Esophagus muscularis mucosa (tissue), 4 donors: ENCODE data around the gene VEGFD. TPM values are rescaled to one million over a fixed set of nuclear protein-coding genes. Genes with fewer than 3 reads are reported as not detected.

ENCODE experiments used
- DNase-seq: peaks from one replicate; pipeline ENCODE4 v3.0.0-alpha.2; 2017; ENCODE audit errors: extremely low spot score
- H3K27ac ChIP-seq, 4 donors: fragments of 200-600 bp; sonication (generic); replicated peaks in 1 of 4; 1 replicate in 3 of 4; 2 replicates in 1 of 4; pipeline ENCODE4 v1.5.1; 2016 to 2019; ENCODE audit warnings: mild to moderate bottlenecking in 1 of 4
- H3K27me3 ChIP-seq, 4 donors: fragments of 200-600 bp; sonication (generic); one replicate each; pipeline versions ENCODE4 v1.5.1 to v1.6.0; 2016 to 2019
- H3K36me3 ChIP-seq, 4 donors: fragments of 200-600 bp; sonication (generic); one replicate each; pipeline ENCODE4 v1.5.1; 2016 to 2019
- H3K4me1 ChIP-seq, 4 donors: fragments of 200-600 bp; sonication (generic); one replicate each; pipeline ENCODE4 v1.5.1; 2016 to 2019
- H3K4me3 ChIP-seq, 4 donors: fragments of 200-600 bp; sonication (generic); 1 replicate in 2 of 4; 2 replicates in 2 of 4; pipeline ENCODE4 v1.5.1; 2016 to 2019; ENCODE audit warnings: mild to moderate bottlenecking in 4 of 4, moderate library complexity in 1 of 4
- H3K9me3 ChIP-seq, 4 donors: fragments of 200-600 bp; sonication (generic); 1 replicate in 3 of 4; 2 replicates in 1 of 4; pipeline ENCODE4 v1.5.1; 2016 to 2019
- EP300 ChIP-seq: sonication (generic); formaldehyde crosslinking; IDR thresholded peaks from one replicate; pipeline ENCODE4 v1.6.1; 2017; ENCODE audit warnings: antibody characterized with exemption
- POLR2A ChIP-seq: fragments of 450-650 bp; IDR thresholded peaks from one replicate; pipeline ENCODE4 v1.6.1; 2017; ENCODE audit warnings: antibody characterized with exemption, moderate library complexity, mild to moderate bottlenecking, low read depth
- POLR2AphosphoS5 ChIP-seq, 2 donors: sonication (generic); formaldehyde crosslinking; IDR thresholded peaks; one replicate each; pipeline ENCODE4 v1.6.1; 2017; ENCODE audit warnings: antibody characterized with exemption in 2 of 2
- WGBS: methylation state at CpG from one replicate; pipeline ENCODE4 v1.1.5; 2018; 5-methylcytosine and 5-hydroxymethylcytosine counted together
- intact Hi-C: fragments of 100-400 bp; cut with DNase I; formaldehyde crosslinking; loops from one replicate; pipeline ENCODE4 v1.15.1; 2023
- total RNA-seq, 4 donors: library from RNA; depleted of rRNA; stranded (reverse); fragments of >200 nt; gene quantifications; one replicate each; pipeline versions ENCODE4 v1.1.0 to v1.2.1, GENCODE V29; 2016
- TF ChIP-seq, protein P1 (sequence below), 3 experiments: fragments of 200-600 bp in 2 of 3; fragments of 450-650 bp in 1 of 3; sonication (generic) in 2 of 3; IDR thresholded peaks; one replicate each; pipeline ENCODE4 v1.5.1; 2017 to 2019; ENCODE audit warnings: antibody characterized with exemption in 3 of 3, mild to moderate bottlenecking in 2 of 3, moderate library complexity in 1 of 3

Gene VEGFD
- total RNA-seq, 4 donors from 2014 or later, result 1.8 to 6.0 (median 3.7) TPM

DNA sequence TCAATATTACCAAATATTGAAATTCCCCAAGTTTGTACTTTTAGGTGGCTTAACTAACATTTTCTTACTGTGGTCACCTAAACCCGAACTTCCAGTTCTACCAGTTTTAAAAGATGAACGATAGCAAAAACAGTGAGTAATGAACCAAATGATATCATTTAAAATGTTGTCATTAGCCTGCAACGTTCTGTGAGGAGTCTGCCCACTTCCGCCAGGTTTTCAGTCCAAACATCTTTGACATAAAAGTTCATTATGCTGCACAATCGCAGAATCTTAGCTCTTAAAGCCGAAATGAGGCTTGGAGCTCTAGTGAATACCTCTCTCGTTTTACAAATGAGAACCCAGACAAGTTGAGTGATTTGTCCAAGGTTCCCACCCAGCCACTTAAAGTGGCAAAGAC is 49.7 kb downstream of the VEGFD start:
- Histone ChIP-seq H3K27ac (peak overlapping the region; percentile 76 to 91 (median 84)), H3K4me1 (peaks cover 0 to 9% (median 6%) of the 10 kb centered on the region in 4 donors), H3K27me3 (no peaks in the 10 kb centered on the region), H3K9me3 (peaks cover 0 to 5% (median 0%) of the 10 kb centered on the region in 4 donors), H3K36me3 (peaks cover 0 to 21% (median 8%) of the 10 kb centered on the region in 4 donors), H3K4me3 (peak overlapping the region; percentile 62 to 78 (median 74))
- TF ChIP-seq POLR2AphosphoS5 (IDR thresholded peaks at IDR 0.05) (no peak), POLR2A (no peak), EP300 (no peak)
- TF ChIP-seq, protein P1, sequence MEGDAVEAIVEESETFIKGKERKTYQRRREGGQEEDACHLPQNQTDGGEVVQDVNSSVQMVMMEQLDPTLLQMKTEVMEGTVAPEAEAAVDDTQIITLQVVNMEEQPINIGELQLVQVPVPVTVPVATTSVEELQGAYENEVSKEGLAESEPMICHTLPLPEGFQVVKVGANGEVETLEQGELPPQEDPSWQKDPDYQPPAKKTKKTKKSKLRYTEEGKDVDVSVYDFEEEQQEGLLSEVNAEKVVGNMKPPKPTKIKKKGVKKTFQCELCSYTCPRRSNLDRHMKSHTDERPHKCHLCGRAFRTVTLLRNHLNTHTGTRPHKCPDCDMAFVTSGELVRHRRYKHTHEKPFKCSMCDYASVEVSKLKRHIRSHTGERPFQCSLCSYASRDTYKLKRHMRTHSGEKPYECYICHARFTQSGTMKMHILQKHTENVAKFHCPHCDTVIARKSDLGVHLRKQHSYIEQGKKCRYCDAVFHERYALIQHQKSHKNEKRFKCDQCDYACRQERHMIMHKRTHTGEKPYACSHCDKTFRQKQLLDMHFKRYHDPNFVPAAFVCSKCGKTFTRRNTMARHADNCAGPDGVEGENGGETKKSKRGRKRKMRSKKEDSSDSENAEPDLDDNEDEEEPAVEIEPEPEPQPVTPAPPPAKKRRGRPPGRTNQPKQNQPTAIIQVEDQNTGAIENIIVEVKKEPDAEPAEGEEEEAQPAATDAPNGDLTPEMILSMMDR (IDR thresholded peaks at IDR 0.05), result no peak
- 45% methylated on average over 7 of the region's 7 CpGs for WGBS
- intact Hi-C loops, result loop anchor here (10.0 kb wide), 1 partner anchor 340 kb away; no protein-coding TSS in a partner anchor
- DNase-seq, result no peak

DNA sequence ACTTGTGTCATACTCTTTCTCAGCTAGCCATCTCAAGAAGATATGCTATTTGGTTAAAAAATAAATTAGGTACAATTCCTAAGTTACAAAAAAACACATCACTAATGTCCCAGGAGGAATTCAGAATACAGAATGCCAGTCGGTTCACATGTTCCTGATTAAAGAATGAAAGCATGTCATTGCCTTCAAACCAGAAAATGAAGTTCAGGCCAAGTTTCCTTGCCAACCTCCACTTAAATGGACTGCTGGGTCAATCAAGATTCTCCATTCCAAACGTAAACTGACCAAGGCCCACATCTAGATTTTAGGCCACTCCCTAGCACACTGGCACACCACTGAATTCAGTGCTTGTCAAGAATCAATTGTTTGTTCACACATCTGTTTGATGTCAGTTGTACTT is 55.4 kb downstream of the VEGFD start:
- Histone ChIP-seq H3K4me1 (peaks cover 0 to under 1% (median 0%) of the 10 kb centered on the region in 4 donors), H3K36me3 (peaks cover 0 to 44% (median 13%) of the 10 kb centered on the region in 4 donors), H3K4me3 (no peak overlapping the region), H3K27me3 (no peaks in the 10 kb centered on the region), H3K27ac (no peak overlapping the region), H3K9me3 (no peaks in the 10 kb centered on the region)
- TF ChIP-seq EP300, result no peak
- no peak for TF ChIP-seq POLR2A
- TF ChIP-seq POLR2AphosphoS5 (IDR thresholded peaks at IDR 0.05), result no peak
- TF ChIP-seq, protein P1 (IDR thresholded peaks at IDR 0.05), result no peak
- 50% methylated on average over 2 of the region's 2 CpGs for WGBS
- intact Hi-C loops, result no loop called here
- no peak for DNase-seq

DNA sequence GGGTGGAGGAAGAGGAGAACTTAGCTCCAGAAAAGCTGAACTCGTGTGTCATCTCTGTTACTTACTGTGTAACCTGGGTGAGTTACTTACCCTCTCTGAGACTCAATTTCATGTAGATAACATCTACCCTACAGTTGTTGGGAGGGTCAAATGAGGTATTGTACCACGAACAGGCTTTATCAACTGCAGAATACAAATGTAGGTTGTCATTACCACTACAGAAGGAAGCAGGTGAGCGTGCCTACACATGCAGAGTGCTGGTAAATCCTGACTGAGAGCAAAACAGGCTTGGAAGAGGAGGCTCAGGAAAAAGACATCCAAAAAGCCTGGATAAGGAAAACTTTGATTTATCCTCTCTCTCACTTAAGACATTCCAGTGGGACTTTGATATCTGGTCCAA is 56.1 kb downstream of the VEGFD start:
- H3K27ac ChIP-seq, result no peak overlapping the region
- DNase-seq, result no peak
- H3K4me3 ChIP-seq, result no peak overlapping the region
- intact Hi-C loops, result no loop called here
- H3K9me3 ChIP-seq, result no peaks in the 10 kb centered on the region
- peaks cover 0 to 44% (median 14%) of the 10 kb centered on the region in 4 donors for H3K36me3 ChIP-seq
- H3K4me1 ChIP-seq, result no peaks in the 10 kb centered on the region
- 62% methylated on average over 3 of the region's 3 CpGs for WGBS
- no peak for TF ChIP-seq POLR2A
- no peak for TF ChIP-seq POLR2AphosphoS5 (IDR thresholded peaks at IDR 0.05)
- TF ChIP-seq EP300, result no peak
- TF ChIP-seq, protein P1 (IDR thresholded peaks at IDR 0.05), result no peak
- H3K27me3 ChIP-seq, result no peaks in the 10 kb centered on the region

DNA sequence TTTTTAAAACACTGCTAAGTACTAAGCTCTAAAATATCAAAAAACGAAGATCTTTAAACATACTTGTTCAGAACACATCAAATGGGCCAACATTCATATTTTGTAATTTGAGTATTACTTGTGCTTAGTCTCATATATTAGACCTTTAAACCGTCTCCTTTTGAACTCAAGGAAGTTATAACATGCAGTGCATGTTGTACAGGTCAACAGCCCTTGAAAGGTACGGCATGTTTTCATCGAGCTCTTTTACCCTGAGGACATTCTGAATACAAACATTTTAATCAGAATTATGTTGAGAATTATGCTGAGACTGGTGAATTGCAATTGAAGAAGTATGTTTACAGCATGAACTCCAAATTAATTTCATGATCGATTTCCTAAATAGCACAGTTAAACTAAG is 61.7 kb downstream of the VEGFD start:
- peaks cover 0 to 39% (median 9%) of the 10 kb centered on the region in 4 donors for H3K36me3 ChIP-seq
- no peak for DNase-seq
- H3K27me3 ChIP-seq, result no peaks in the 10 kb centered on the region
- no peak overlapping the region for H3K27ac ChIP-seq
- intact Hi-C loops, result no loop called here
- TF ChIP-seq POLR2AphosphoS5 (IDR thresholded peaks at IDR 0.05), result no peak
- no peaks in the 10 kb centered on the region for H3K4me1 ChIP-seq
- H3K9me3 ChIP-seq, result no peaks in the 10 kb centered on the region
- no peak overlapping the region for H3K4me3 ChIP-seq
- 81% methylated on average over 5 of the region's 5 CpGs for WGBS

DNA sequence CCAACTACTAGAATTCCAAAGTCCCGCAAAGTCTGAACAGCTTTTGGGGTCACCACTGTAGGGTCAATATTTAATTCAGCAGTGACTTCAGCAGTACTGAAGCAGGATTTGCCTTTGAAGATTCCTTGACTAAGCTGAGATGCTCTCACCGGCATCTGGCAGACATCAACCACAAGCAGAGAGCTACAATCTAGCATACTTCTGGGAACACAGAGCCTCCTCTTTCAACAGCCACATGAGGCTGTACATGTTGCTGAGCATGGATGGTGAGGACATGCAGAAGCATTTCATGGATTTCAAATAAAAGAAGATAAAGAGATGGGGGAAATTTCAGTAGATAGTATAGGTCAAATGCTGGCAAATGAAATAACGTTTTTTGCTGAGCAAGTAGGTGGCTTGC is 62.1 kb downstream of the VEGFD start:
- TF ChIP-seq POLR2A (no peak), EP300 (no peak), POLR2AphosphoS5 (IDR thresholded peaks at IDR 0.05) (no peak)
- TF ChIP-seq, protein P1 (IDR thresholded peaks at IDR 0.05), result no peak
- Histone ChIP-seq H3K4me1 (no peaks in the 10 kb centered on the region), H3K4me3 (no peak overlapping the region), H3K27ac (no peak overlapping the region), H3K9me3 (no peaks in the 10 kb centered on the region), H3K27me3 (no peaks in the 10 kb centered on the region), H3K36me3 (peaks cover 0 to 39% (median 9%) of the 10 kb centered on the region in 4 donors)
- intact Hi-C loops, result no loop called here
- WGBS, result 82% methylated on average over 3 of the region's 3 CpGs
- no peak for DNase-seq
